T-helper 22 cell (primary cell): ENCODE results near the gene RAB10.
"Not testable (repeated sequence)": the region's sequence is repeated elsewhere in the genome, so short reads cannot be mapped to it uniquely, and the experiment has no call there.

Experiments
- DNase-seq: peaks from one replicate; pipeline ENCODE4 v3.0.0-alpha.2; 2020; ENCODE audit warnings: low read depth

Gene RAB10

DNA sequence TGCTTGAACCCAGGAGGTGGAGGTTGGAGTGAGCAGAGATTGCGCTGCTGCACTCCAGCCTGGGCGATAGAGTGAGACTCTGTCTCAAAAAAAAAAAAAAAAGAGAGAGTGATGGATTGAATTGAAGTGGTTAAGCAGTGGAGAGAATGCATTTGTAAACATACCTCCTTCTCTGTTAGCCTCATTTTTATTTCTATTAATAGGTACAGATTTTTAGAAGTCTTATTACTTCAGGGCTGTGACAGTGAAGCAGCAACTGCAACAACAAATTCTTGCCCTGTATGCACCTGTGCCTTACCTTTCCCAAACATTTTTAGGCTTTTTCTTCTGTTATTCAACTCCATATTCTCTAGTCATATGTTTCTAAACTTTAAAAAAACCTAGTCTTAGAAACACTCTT lies 55.5 kb downstream of the RAB10 start:
- DNase-seq, result no peak

DNA sequence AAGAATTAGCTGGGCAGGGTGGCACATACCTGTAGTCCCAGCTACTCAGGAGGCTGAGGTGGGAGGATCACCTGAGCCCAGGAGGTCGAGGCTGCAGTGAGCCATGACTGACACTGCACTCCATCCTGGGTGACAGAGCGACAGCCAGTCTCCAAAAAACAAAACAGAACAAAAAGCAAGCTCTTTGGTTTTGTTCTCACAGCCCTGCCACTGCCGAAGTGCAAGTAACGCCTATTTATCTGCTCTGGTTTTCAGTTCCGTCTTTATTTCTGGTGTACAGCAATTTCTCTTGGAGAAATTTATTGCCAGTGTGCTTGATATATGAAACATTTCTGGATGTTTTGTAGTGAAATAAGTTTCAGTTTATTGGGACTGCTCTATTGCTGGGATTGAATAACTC lies 61.9 kb downstream of the RAB10 start:
- no peak for DNase-seq

DNA sequence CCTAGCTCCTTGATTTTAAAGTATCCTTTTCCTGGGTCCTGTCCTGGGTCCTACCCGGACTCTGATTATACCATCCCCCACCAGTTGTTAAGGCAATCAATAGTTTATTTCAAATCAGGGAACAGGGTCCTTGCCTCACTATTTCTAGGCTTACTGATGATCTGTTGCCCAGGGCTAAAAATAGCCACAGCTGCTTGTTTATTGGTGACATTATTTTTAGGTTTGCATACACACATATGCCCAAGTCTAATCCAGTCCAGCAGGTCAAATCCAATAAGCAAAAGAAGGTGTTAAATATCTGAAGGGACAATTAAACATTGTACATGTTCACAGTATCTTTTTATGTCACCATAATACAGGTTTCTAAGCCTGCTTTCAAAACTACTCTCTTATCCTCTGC lies 66.0 kb downstream of the RAB10 start:
- DNase-seq, result no peak

DNA sequence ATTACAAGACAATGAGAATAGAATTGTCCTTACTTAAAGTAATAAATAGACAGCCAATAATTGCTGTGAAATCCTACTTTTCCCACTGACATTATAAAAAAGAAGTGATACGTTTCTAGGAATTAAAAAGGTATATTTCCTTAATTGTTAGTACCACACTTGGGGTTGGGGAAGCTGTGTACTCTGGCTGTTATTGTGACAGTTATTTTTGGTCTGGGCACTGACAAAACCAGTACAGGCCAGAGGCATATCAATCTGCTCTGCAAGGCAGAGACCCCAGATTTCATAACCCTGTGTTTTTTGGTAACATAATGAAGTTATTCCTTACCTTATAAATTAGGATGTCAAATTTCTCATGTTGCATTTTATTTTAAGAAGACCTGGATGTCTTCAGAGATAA lies 66.5 kb downstream of the RAB10 start:
- DNase-seq, result no peak

DNA sequence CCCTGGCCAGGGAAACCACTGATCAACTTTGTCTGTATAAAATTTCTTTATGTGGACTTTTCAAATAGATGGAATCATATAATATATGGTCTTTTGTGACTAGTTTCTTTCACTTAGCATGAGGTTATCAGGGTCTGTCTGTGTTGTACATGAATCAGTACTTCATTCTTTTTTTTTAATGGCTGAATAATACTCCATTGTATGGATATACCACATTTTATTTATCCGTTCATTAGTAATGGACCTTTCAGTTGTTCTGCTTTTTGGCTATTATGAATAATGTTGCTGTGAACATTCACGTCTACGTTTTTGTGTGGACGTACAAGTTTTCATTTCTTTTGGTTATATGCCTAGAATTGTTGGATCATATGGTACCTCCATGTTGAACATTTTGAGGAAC lies 69.9 kb downstream of the RAB10 start:
- DNase-seq, result no peak

DNA sequence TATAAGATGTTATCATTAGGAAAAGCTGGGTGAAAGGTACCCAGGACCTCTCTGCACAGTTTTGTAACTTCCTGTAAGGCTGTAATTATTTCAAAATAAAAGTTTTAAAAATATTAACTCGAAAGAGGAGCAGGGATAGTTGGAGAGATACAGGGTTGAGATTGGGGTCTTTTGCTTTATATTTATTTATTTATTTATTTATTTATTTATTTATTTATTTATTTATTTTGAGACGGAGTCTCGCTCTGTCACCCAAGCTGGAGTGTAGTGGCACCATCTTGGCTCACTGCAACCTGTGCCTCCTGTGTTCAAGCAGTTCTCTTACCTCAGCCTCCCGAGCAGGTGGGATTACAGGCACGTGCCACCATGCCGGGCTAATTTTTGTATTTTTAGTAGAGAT lies 74.8 kb downstream of the RAB10 start:
- DNase-seq, result not testable (repeated sequence)

DNA sequence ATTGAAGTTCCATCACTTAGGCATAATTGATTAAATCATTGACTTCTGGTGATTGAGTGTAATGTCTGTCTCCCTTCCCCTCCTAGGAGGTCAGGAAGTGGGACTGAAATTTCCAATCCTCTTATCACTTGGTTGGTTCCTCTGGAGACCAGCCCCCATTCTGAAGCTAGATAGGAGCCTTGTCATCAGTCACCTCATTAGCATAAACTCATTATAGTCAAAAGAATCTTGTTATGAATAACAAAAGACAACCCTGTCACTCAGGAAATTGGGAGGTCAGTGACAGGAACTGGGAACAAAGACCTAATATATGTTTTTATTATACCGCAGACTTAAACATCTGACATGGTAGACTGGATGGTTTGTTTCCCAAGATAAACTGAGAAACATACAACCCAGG lies 78.3 kb downstream of the RAB10 start:
- DNase-seq, result no peak

DNA sequence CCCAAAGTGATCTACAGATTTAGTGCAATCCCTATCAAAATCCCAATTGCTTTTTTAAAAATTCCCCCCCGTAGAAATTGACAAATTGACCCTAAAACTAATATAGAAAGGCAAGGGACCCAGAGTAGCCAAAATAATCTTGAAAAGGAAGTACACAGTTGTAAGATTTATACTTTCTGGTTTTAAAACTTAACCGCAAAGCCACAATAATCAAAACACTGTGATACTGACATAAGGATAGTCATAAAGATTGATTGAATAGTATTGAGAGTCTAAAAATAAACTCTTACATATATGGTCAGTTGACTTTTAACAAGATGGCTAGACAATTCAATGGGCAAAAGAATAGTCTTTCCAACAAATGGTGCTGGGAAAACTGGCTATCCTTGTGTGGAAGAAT lies 80.3 kb downstream of the RAB10 start:
- DNase-seq, result no peak

DNA sequence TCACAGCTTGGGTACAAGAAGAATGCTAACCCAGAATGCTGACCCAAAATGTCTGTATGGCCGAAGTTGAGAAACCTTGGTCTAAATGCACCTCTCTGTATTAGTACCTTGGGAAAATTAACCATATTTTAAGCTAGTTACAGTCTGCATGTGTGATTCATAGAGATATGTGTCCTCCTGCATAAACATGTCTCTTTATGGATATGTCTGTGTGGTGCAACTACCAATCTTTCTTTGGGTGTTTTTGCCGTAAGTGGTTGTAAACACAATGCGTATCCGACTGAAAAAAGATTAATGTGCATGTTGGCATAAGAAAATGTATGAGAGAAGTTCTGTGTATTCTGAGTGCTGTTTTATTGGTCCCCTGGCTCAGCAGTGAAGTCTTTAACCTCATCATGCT lies 84.8 kb downstream of the RAB10 start:
- no peak for DNase-seq

DNA sequence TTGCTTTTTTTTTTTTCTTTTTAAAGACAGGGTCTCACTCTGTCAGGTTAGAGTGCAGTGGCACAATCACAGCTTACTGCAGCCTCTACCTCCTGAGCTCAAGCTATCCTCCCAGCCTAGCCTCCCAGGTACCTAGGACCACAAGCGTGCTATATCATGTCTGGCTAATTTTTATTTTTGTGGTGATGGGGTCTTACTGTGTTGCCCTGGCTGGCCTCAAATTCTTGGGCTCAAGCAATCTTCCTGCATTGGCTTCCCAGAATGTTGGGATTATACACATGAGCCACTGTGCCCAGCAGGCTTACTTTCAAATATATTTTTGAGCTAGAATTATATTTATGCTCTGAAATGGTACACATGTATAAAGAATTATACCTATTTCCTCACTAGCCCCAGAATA lies 85.6 kb downstream of the RAB10 start:
- DNase-seq, result no peak

DNA sequence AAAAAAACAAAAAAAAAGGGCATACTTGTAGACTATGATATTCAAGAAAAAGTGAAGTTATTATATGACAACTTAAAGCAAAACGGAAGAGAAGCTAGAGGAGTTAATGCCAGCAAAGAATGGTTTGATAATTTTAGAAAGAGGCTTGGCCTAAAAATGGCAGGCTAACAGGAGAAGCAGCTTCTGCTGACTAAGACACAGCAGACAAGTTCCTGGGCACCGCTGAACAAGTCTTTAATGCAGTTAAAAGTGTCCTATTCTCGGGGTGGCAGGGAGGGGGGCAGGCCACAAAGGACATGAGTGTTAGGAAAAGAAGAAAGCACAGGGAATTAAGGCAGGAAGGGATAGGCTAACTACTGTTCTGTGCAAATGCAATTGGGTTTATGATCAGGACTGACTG lies 88.7 kb downstream of the RAB10 start:
- DNase-seq, result no peak

DNA sequence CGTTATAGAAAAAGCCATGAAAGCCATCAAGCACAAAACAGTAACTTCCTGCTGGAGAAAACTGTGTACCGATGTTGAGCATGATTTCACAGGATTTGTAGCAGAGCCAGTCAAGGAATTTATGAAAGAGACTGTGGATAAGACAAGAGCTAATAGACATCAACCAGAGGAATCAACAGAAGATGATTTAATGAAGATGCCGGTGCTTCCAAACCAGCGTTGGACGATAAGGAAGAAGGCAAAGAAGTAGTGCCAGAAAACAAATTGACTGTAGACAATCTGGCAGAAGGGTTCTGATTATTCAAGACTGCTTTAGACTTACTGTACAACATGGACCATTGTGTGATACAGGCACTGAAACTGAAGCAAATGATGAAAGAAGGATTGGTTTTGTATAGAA lies 89.5 kb downstream of the RAB10 start:
- DNase-seq, result no peak

DNA sequence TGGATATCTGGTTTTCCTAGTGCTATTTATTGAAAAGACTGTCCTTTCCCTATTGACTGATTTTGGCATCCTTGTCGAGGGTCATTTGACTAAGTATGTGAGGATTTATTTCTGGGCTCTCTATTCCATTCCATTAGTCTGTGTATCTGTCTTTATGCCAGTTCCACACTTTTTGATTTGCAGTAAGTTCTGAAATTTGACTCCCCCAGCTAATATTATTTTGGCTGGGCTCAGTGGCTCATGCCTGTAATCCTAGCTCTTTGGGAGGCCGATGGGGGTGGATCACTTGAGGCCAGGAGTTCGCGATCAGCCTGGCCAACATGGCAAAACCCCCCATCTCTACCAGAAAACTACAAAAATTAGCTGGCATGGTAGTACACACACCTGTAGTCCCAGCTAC lies 92.2 kb downstream of the RAB10 start:
- DNase-seq, result no peak

DNA sequence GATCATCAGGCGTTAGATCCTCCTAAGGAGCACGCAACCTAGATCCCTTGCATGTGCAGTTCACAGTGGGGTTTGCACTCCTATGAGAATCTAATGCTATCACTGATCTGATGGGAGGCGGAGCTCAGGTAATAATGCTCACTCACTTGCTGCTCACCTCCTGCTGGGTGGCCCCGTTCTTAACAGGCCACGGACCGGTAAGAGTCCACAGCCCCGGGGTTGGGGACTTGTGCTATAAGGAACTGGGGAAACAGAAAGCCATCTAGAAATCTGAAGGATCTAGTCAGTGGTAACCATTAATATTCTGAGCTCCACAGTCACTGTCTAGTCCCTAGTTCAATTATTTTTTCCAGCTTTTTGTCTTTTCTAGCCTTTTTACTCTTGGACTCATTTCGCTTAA lies 94.3 kb downstream of the RAB10 start:
- DNase-seq, result no peak

DNA sequence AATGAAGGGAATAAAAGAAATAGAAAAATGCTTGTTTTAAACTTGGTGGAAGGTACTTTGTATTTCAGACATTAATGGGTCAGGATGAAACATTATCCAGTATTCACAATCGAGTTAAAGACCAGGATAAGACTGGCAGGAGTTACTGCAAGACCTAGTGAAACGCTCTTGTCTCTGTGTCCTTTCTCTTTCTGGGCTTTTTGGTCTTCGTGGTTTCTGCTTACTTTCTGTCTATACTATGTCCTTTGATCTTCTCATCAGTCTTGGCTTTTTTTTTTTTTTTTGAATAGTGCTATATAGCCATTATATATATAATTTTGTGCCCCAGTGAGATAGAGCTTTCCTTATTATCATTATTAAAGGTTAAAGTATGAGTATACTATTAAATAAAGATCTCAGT lies 96.9 kb downstream of the RAB10 start:
- no peak for DNase-seq

DNA sequence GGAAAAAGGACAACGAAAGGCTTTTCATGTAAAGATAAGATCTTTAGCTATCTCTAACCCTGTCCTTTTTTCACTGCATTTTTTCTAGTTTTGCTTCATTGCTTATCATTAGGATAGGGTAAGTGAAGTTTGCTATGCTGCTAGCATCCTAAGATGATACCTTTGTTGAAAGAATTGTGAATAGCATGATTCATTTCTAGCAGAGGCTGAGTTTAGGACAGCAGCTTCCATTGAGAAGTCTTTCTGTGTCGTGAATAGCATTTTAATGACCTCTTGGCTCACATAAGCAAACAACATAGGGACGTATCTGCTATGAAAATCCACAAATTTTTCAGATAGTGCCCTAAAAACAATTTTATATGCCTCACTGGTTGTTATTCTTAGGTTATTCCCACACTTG lies 102.6 kb downstream of the RAB10 start:
- no peak for DNase-seq

DNA sequence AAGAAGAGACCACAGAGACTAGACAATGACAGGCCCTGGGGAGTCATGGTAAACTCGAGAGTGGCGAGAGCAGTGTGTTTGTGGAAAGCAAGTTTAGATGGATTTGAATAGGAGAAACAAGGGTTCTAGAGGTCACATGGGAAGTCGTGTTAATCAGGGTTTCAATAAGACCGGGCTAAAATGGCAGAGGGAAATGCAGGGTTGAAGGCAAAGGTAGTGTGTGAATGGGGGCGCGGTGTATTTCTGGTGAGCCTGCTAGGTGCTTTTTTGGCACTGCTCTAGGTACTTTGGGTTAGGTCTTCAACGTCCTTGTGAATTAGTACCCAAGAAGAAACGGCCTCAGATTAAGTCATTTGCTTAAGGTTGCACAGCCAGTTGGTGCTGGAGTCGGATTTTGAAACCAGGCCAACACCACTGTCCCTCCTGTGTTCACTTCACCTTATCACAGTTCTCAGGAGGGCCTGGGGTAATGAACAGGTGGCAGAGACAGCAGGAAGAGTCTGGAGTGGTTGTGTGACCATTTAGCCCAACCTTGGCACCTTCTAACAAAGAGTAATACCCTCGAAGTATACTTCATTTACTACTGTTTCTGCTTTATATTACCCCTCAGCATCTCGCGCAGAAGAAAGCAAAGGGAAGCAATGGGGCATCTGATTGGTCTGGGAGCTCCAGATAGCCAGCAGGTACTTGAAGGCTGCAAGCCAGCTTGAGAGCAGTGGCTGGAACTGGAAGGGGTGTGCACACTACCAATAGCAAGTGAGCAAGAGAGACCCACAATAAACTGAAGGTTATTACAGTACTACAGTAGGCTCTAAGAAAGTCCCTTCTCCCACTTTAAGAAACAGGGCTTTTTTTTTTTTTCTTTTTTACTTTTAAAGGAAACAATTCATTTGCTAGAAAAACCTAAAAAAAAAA lies 105.6 kb downstream of the RAB10 start:
- no peak for DNase-seq

DNA sequence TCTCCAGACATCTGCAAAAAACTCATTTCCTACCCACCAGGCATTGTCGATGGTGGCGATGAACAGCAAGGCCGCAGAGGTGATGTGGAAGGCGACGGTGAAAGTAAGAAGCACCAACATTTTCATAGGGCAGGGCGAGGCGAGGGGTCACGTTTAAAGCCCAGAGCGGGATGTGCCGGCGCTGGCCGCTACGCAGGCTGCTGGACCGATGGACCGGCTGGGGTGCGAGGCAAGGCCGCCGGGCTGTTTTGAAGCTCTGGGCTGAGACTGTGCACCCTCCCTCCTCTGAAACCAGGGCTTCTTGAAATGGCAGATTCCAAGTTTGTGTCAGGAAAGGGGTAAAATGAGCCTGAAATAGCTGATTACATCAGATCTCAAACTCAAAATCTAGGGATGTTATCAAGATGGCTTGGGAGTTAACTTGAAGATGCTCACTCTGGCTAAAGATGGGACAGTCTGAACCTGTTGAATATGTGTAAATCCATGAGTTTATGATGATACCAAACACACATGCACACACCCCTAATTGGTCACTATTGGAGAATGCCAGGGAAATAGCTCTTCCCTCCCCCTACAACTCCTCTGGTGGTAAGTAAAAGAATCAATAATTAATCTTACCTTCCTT lies 107.4 kb downstream of the RAB10 start:
- no peak for DNase-seq

DNA sequence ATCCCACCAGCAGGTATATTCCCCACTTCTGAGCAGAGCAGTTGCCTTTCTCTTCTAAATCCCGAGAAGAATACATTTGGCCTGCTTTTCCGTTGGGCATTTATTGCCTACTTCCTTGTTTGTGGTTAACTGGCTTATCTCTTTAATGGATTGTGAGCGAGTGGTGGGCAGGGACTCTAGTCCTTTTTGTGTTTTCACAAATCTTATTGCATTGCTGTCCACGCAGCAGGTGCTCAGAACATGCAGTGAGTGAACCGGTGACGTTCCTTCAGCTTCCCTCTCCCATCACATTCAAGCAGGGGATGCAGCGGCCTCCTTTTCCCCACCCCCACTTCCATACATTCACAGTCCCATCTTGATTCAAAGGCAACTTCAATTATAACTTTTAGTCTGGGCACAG lies 110.1 kb downstream of the RAB10 start:
- DNase-seq, result no peak

DNA sequence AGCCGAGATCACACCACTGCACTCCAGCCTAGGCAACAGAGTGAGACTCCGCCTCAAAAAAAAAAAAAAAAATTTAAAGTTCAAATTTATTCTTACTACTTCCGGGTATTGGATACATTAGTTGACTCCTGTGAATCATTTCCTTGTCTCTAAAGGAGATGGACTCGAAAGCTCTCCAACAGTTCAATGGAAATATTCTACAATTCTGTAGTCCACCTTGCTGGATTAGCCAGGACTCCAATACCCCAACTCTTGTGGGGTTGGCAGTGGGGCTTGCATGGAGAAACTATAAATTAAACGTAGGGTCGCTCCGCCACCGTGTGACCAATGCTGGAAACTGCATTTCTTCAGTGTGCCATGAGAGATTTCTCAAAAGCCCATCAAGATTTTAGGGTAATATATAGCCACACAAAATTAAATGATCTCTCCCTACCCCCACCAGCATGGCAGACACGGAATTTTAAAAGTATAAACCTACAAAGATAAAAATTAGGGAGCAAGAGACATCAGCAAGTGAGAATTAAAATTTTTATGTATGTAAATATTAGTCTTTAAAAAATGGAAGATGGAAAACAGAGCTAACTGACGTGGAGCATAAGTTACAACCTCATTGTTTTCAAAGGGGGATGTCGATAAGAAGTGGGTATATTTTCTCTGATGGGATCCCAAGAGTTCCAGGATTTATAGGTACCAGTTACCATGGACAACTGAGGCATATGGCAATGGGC lies 111.2 kb downstream of the RAB10 start:
- DNase-seq, result no peak

DNA sequence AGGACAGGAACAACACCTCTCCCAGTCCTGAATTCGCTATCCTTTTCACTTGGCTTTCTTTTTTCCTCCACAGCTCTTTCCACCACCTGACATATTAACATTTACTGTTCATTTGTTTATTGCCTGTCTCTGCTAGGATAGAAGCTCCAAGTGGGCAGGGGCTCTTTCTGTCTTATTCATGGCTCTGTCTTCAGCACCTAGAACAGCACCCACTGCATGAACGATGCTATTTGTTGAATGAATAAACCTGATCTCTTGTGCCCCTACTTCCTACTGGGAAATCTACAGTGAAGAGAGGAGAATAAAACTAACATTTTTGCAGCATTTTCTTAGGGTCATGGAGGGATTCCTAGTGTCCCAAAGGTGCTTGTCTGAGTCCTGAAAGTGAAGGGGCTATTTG lies 114.6 kb downstream of the RAB10 start:
- DNase-seq, result no peak

DNA sequence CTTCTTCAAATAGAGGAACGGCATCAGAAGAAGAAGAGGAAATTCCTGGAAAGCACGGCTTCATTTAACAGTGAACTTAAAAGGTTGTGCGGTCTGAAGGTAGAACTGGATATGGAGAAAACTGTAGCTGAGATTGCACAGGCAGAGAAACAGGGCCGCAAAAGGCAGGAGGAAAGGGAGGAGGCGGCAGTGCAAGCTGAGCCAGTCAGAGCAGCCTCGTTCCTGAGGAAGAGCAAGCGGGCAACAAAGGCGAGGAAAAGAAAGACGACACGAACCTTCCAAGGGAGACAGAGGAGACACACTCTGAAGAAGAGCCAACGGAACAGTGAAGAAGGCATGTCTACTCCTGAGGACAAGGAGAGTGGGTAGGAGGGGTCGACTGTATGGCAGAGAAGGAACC lies 116.4 kb downstream of the RAB10 start:
- no peak for DNase-seq

DNA sequence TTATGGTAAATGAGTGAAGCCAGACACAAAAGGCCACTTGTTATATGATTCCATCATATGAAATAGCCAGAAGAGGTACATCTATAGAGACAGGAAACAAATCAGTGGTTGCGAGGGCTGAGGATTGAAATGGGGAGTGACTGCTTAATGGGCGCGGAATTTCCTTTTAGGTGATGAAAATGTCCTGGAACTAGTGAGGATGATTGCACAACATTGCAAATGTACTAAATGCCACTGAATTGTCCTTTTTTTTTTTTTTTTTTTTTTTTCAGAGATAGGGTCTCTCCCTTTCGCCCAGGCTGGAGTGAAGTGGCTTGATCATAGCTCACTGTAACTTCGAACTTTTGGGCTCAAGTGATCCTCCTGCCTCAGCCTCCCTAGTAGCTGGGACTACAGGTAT lies 123.7 kb downstream of the RAB10 start:
- DNase-seq, result no peak
